NCI-H1048 (cell line): ENCODE measurements around the gene IL6ST.
"Not testable (repeated sequence)": the region's sequence is repeated elsewhere in the genome, so short reads cannot be mapped to it uniquely, and the experiment has no call there.

Experiments
- DNase-seq: peaks from one replicate; lab custom pipeline; 2025; lab: John Stamatoyannopoulos, UW

Gene IL6ST

DNA sequence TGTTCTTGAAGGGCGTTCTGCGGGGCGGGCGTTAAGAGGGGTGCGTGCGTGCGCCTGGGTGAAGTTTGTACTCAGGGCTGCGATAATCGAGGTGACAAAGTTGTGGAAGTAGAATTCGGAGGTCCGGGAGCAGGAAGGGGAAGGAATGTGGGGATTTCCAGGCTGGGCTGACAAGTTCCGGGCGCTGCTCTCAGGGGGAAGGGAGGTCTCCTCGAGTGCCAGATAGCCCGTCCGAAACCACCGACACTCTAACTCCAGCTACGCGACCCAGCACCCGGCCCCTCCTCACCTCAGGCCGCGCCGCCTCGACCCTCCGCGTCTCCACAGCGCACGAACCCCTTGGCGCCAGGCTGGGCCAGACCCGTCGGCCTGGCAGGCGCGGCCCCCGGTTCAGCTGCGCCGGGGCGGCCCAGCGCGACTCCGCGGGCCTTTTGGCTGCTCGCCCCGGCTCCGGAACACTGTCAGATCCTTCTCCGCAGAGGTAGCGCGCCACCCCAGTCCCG is at the start of gene IL6ST:
TSS of gene IL6ST (minus strand) at position 469 of the 503 bp plus-strand sequence. CDS start 18,685 bp downstream, outside the sequence.
- DNase-seq: no peak

DNA sequence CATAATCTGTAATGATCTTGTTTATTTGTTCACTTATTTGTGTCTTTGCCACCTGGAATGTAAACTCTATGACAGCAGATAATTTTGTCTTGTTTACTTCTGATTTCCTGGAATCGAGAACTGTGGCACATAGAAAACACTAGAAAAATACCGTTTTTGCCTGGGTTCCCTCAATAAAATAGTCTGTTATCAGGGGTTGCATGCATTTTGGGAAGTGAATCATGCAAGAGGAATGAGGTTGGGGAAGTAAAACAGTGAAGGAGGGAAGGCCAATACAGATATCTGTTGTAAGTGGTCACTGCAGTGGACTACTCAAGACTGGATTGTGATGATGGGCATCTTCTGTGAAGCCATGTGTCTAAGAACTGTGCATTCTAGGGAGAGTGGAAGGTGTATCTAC is 45.2 kb upstream of the IL6ST start:
- no peak for DNase-seq

GRCh38 chr5:56038206-56038605 is 43.4 kb upstream of the IL6ST start:
- DNase-seq: not testable (repeated sequence)

DNA sequence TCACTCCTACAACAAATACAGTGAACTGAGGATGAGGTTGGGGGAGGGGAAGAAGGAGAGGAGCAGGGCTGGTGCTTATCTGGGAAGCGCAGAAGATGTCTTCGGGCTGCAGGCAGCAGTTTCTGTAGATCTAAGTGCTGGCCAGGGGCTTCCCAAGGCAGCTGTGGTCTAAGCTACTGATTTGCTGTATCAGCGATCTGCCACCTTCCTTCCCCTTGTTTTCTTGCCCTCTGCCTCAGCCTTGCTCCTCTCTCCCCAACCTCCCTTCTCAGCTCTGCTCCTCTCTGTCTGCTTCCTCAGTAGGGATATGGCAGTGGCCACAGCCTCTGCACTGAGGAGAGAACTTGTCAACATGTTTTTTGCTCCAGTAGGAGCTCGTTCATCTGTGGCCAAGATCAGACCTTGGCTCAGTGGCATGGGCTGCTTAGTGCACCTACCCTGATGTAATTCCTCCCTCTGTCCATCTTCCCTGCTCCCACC is 42.8 kb upstream of the IL6ST start:
- no peak for DNase-seq

DNA sequence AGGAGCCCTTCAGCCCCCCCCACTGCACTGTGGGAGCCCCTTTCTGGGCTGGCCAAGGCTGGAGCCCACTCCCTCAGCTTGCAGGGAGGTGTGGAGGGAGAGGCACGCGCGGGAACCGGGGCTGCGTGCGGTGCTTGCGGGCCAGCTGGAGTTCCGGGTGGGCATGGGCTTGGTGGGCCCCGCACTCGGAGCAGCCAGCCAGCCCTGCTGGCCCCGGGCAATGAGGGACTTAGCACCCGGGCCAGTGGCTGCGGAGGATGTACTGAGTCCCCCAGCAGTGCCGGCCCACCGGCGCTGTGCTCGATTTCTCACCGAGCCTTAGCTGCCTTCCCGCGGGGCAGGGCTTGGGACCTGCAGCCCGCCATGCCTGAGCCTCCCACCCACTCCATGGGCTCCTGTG is 40.6 kb upstream of the IL6ST start:
- DNase-seq: not testable (repeated sequence)

DNA sequence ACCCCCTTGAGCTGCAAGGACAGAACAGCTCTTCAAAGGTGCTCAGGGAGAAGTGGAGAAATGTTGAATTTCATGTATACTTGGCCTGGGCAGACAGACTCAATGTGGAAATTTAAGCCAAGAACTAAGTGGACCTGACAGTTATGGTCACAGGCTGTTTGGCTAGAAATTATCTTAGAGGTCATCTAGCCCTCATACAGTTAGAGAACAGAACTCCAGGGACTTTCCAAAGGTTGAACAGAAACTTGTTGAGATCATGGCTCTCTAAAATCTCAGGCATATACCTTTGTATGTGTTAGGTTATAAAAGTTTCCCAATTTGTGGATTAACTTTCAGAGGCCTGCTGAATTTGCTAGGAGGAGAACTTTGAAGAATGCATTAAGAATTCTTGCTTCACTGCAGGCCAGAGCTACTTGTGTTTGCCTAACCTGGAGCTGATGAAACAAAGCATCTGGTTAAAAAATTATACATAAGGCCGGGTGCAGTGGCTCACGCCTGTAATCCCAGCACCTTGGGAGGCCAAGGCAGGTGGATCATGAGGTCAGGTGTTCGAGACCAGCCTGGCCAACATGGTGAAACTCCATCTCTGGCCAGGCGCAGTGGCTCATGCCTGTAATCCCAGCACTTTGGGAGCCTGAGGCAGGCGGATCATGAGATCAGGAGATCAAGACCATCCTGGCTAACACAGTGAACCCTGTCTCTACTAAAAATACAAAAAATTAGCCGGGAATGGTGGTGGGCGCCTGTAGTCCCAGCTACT is 35.3 kb upstream of the IL6ST start:
- not testable (repeated sequence) for DNase-seq

- no peak for DNase-seq
Observed at GRCh38 chr5:56029457-56029856, 34.7 kb upstream of the IL6ST start.

DNA sequence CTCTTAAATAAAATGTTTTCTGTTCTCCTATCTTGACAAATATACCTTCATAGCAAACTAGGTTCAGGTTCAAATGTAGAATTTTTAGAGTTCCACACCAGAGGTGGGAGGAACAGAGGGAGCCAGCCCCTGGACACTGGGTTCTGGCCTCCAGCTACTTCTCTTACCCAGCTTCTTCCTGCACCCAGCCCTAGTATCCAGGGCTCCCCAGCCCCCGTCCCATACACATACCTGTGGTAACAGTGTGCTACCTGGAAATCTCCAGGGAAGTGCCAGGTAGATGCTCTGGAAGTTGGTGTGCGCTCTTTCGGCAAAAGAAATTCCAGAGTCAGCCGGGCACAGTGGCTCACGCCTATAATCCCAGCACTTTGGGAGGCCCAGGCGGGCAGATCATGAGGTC is 33.9 kb upstream of the IL6ST start:
- DNase-seq: no peak

- DNase-seq: no peak
Observed at GRCh38 chr5:56026863-56027300, 32.1 kb upstream of the IL6ST start.

DNA sequence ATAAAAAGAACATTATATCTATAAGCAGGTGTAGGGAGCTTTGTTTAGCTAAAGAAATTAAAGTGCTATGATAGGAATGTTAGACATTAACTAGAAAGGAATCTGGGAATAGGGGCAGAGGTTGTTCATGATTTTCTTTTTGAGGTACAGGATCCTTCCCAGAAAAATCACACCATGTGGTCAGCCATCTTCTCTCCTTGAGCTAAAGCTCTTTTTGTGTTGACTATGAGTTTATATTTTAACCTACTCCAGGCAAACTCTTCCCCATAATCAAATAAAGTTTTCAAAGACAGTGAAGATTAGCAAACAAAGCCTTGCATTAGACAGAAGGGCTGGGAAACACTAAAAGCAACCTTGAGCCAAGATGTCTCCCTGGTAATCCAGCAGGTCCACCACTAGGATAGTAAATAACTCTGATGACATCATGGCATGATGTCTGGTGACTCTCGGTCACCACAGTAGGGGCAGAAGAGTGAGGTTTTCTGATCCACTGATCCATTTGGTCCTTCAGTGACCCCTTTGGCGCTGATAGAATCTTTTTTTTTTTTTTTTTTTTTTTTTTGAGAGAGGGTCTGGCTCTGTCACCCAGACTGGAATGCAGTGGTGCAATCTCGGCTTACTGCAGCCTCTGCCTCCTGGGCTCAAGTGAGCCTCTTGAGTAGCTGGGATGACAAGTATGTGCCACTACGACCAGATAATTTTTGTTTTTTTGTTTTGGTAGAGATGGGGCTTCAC is 30.6 kb upstream of the IL6ST start:
- no peak for DNase-seq

DNA sequence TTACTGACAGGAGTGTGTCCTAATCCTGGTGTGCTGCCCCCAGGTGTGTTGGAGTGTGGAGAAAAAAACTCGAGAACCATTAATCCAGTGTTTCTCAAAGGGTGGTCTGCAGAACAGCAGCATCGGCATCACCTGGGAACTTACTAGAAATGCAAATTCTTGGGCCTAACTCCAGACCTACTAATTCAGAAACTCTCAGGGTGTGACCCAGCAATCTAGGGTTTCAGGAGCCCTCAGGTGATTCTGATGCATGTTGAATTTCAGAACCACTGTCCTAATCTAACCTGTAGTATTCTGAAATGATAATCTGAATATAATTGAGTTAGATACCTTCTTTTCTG is 30.0 kb upstream of the IL6ST start:
- DNase-seq: no peak

DNA sequence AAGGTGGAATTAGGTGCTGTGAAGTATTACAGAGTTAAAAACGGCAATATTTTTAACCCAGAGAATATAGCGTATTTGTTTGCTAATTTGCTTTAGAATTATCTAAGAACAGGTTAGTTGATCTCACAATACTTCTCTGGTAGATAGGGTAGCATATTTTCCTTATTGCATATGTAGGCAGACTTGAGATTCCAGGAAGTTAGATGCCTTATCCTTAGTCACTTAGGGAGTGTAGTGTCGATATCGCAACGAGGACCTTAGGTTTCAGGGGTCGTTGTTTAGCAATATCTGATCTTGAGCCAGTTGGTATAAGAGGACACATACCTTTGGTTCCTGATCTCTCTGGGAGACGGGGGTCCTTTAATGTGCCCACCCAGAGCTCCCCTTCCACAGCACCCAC is 28.5 kb upstream of the IL6ST start:
- no peak for DNase-seq

GRCh38 chr5:56019306-56020272 is 24.8 kb upstream of the IL6ST start:
- no peak for DNase-seq

GRCh38 chr5:56018832-56019231 is 24.1 kb upstream of the IL6ST start:
- no peak for DNase-seq

DNA sequence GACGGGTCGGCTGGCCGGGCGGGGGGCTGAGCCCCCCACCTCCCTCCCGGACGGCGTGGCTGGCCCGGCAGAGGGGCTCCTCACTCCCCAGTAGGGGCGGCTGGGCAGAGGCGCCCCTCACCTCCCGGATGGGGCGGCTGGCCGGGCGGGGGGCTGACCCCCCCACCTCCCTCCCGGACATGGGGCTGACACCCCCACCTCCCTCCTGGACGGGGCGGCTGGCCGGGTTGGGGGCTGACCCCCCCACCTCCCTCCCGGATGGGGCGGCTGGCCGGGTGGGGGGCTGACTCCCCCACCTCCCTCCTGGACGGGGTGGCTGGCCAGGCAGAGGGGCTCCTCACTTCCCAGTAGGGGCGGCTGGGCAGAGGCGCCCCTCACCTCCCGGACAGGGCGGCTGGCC is 19.9 kb upstream of the IL6ST start:
- DNase-seq: not testable (repeated sequence)

- not testable (repeated sequence) for DNase-seq
Observed at GRCh38 chr5:56013939-56014338, 19.2 kb upstream of the IL6ST start.

- DNase-seq: no peak
Observed at GRCh38 chr5:56012281-56012963, 17.7 kb upstream of the IL6ST start.

- no peak for DNase-seq
Observed at GRCh38 chr5:56011835-56012234, 17.1 kb upstream of the IL6ST start.

DNA sequence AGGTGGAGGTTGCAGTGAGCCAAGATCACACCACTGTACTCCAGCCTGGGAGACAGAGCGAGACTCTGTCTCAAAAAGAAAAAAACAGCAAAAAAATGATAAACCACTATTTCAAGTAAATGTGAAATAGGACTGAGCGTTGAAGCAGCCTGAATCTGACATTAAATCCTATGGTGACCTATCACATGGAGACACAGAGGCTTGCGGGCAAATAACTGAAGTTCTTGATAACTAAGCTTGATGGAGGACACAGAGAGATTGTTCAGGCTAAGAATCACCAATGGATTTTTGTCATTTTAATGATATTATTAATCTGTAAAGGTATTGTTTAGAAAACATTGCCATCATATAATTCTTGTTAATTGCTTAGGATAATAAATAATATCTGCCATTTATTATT is 15.7 kb upstream of the IL6ST start:
- no peak for DNase-seq

- DNase-seq: no peak
Observed at GRCh38 chr5:56006600-56006999, 11.8 kb upstream of the IL6ST start.

DNA sequence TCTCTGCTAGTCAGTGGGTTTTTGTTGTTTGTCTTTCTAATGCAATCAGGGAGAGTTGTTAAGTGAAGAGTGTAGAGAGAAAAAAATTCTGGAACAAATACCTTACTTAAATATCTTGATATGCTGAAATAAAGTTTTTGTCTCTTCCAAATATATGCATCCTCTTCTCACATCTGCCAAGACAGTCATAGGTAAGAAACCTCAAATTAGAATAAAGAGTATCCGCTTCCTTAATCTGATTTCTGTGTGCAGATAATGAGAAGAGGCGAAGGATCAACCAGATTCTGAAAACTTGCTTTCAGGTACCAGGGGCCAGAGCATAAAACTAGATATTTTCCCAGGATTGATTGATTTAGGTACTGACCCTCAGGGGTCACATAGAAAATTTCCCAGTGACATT is 11.3 kb upstream of the IL6ST start:
- DNase-seq: no peak
